ENCODE results near the gene FPR2.
"Not testable (repeated sequence)": the region's sequence is repeated elsewhere in the genome, so short reads cannot be mapped to it uniquely, and the experiment has no call there.

The FPR2 gene

GRCh38 chr19:51760697-51761356 is at the start of gene FPR2:
Gene FPR2, plus strand, starts transcription at chr19:51761180. Its CDS starts 7,479 bp downstream, at chr19:51768659.
- DNase-seq (ENCODE audit: low read depth in 3 of 3), result no peak

- no peak for DNase-seq (ENCODE audit: low read depth in 3 of 3)
Measured at GRCh38 chr19:51711702-51712101, 49.3 kb upstream of the FPR2 start.

GRCh38 chr19:51712461-51713081 is 48.4 kb upstream of the FPR2 start:
- DNase-seq (ENCODE audit: low read depth in 3 of 3), result no peak

- no peak for DNase-seq (ENCODE audit: low read depth in 3 of 3)
Measured at GRCh38 chr19:51713319-51714285, 47.4 kb upstream of the FPR2 start.

GRCh38 chr19:51714848-51715247 is 46.1 kb upstream of the FPR2 start:
- DNase-seq (ENCODE audit: low read depth in 3 of 3), result no peak

GRCh38 chr19:51715850-51716249 is 45.1 kb upstream of the FPR2 start:
- DNase-seq (ENCODE audit: low read depth in 3 of 3), result no peak

- DNase-seq (ENCODE audit: low read depth in 3 of 3), result no peak
Measured at GRCh38 chr19:51716925-51717324, 44.1 kb upstream of the FPR2 start.

GRCh38 chr19:51719251-51719988 is 41.6 kb upstream of the FPR2 start:
- no peak for DNase-seq (ENCODE audit: low read depth in 3 of 3)

GRCh38 chr19:51721905-51722304 is 39.1 kb upstream of the FPR2 start:
- no peak for DNase-seq (ENCODE audit: low read depth in 3 of 3)

GRCh38 chr19:51722492-51722891 is 38.5 kb upstream of the FPR2 start:
- DNase-seq (ENCODE audit: low read depth in 3 of 3), result no peak

- no peak for DNase-seq (ENCODE audit: low read depth in 3 of 3)
Measured at GRCh38 chr19:51724543-51724942, 36.4 kb upstream of the FPR2 start.

- DNase-seq (ENCODE audit: low read depth in 3 of 3), result no peak
Measured at GRCh38 chr19:51726049-51726448, 34.9 kb upstream of the FPR2 start.

- no peak for DNase-seq (ENCODE audit: low read depth in 3 of 3)
Measured at GRCh38 chr19:51727349-51727880, 33.6 kb upstream of the FPR2 start.

- DNase-seq (ENCODE audit: low read depth in 3 of 3), result no peak
Measured at GRCh38 chr19:51729781-51730180, 31.2 kb upstream of the FPR2 start.

GRCh38 chr19:51733742-51734522 is 27.0 kb upstream of the FPR2 start:
- no peak for DNase-seq (ENCODE audit: low read depth in 3 of 3)

- DNase-seq (ENCODE audit: low read depth in 3 of 3), result no peak
Measured at GRCh38 chr19:51735759-51736449, 25.1 kb upstream of the FPR2 start.

- DNase-seq (ENCODE audit: low read depth in 3 of 3), result no peak
Measured at GRCh38 chr19:51737389-51737788, 23.6 kb upstream of the FPR2 start.

- no peak for DNase-seq (ENCODE audit: low read depth in 3 of 3)
Measured at GRCh38 chr19:51737924-51738323, 23.1 kb upstream of the FPR2 start.

- DNase-seq (ENCODE audit: low read depth in 3 of 3), result not testable (repeated sequence)
Measured at GRCh38 chr19:51738523-51738922, 22.5 kb upstream of the FPR2 start.

All from stimulated activated CD4-positive, alpha-beta T cell treated with anti-CD3 and anti-CD28 coated beads, TNF-alpha, amount 100 ng/mL, for 24 hours (primary cell).